NCI-H2081 (cell line): ENCODE measurements around the gene CABP7.
A peak's percentile ranks its signal among the peaks of the same experiment; 100 is the strongest.

Experiments
- DNase-seq, 2 experiments: peaks; one replicate each; lab custom pipeline; 2025; lab: John Stamatoyannopoulos, UW

The CABP7 gene

GRCh38 chr22:29719899-29720645 lies at the start of gene CABP7:
Gene CABP7 (plus strand): TSS chr22:29720003. CDS start chr22:29720425, 422 bp downstream.
- DNase-seq: no peak

- peak in 1 of 2 experiments; percentile 12 for DNase-seq
Measured at GRCh38 chr22:29670626-29671025, 49.2 kb upstream of the CABP7 start.

- no peak for DNase-seq
Measured at GRCh38 chr22:29673361-29674066, 46.3 kb upstream of the CABP7 start.

- no peak for DNase-seq
Measured at GRCh38 chr22:29674121-29674520, 45.7 kb upstream of the CABP7 start.

GRCh38 chr22:29679316-29679715 lies 40.5 kb upstream of the CABP7 start:
- DNase-seq: no peak

- DNase-seq: no peak
Measured at GRCh38 chr22:29683536-29683935, 36.3 kb upstream of the CABP7 start.

GRCh38 chr22:29684244-29684643 lies 35.6 kb upstream of the CABP7 start:
- no peak for DNase-seq

DNA sequence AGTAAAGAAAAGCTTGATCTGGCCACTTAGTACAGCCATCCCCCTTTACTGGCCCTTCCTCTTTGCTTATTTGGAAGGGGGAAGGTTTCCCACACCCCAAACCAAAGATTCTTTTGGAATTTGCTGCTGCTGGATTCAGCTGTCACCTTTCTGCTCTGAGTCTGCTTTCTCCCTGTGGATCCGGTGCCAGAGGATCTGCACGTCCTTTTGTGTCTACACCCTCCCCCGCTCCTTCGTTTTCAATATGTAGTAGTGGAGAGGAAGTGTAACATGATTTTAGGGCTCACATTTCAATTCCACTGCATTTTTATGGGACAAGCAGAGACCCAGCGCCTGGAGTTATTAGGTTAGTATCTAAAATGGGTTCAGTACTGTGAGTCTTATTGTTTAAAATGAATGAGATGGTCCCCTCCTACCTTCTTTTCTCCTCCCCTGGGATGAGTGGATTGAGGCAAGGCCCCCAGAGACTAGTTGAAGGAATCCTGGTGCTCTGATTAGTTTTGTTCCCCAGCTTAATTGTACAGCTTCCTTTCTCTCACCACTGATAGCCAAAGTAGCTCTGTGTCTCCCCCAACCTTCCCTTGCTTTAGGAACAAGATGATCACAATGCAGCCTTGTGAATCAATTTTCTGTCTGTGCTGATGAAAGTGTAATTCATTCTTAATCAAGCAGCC lies 30.5 kb upstream of the CABP7 start:
- no peak for DNase-seq

DNA sequence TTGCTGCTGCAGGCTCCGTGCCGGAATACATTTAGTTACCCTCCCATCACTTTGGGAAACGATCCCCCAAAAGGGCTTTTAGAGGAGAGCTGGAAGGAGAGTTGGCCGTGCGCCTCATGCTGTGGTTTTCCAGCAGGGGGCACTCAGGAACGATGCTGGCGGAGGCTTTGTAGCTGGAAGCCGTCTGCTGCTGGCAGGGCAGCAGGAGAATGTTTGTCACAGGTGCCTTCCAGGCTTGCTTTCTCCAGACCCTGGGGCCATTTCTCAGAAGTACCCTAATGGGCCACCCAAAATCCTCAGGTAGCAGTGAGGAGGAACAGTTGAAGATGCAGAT lies 30.0 kb upstream of the CABP7 start:
- DNase-seq: peak; percentile 55 to 70

- DNase-seq: no peak
Measured at GRCh38 chr22:29690476-29690875, 29.3 kb upstream of the CABP7 start.

- DNase-seq: peak; percentile 89 to 93
Measured at GRCh38 chr22:29691636-29692326, 28.0 kb upstream of the CABP7 start.

DNA sequence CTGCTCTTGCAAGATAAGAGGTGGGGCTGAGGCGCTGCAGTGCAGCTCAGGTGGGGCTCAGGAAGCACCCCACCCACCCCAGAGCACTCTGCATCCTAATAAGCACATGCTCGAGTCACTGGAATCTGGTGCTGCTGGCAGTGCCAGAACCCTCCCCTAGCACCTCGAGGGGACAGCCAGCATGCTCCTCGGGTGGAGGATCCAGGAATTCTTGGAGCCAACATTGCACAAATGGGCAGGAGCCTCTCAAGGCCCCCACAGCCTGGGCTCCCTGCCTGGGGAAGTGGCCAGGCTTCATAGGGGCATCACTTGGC lies 27.5 kb upstream of the CABP7 start:
- no peak for DNase-seq

- no peak for DNase-seq
Measured at GRCh38 chr22:29693161-29693560, 26.6 kb upstream of the CABP7 start.

- DNase-seq: no peak
Measured at GRCh38 chr22:29693671-29694070, 26.1 kb upstream of the CABP7 start.

DNA sequence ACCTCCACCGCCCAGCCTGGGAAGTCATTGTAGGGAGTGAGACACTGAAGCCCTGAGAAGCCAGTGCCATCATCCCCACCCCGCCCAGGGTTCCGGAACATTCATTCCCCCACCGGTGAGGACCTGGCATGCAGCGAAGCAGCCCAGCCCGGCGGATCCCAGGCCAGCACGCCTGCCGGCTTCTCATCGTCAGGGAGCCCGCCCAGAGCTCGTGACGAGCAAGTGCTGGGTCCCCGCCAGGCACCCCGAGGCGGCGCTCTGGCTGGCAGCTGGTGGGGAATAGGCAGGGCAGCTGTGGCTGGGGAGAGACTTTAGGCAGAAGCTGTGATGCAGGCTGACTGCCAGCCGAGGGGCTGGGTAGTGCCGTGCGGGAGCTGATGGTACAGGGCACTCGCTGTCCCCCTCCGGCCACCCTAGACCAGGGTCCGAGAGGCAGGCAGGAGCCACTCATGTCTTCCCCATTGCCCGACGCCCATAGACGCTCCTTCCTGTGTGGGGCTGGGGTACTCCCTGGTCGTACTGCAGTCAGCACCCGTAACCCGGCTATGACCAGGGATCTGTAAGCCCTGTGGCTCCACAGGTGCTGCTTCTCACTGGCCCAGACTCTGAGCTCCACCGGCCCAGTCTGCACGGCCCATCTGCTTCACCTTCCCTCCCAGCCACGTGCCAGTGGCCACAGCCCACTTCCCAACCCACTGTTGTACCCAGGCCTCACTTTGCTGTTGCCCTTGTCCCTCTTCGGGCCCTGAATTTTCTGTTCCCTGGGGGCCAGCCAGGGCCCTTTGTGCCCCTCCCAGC lies 24.5 kb upstream of the CABP7 start:
- peak; percentile 86 to 92 for DNase-seq

- DNase-seq: peak in 1 of 2 experiments; percentile 21
Measured at GRCh38 chr22:29697853-29698598, 21.8 kb upstream of the CABP7 start.

- peak; percentile 58 to 75 for DNase-seq
Measured at GRCh38 chr22:29700206-29700899, 19.4 kb upstream of the CABP7 start.

GRCh38 chr22:29700900-29701154 lies 19.0 kb upstream of the CABP7 start:
- peak in 1 of 2 experiments; percentile 90 for DNase-seq

DNA sequence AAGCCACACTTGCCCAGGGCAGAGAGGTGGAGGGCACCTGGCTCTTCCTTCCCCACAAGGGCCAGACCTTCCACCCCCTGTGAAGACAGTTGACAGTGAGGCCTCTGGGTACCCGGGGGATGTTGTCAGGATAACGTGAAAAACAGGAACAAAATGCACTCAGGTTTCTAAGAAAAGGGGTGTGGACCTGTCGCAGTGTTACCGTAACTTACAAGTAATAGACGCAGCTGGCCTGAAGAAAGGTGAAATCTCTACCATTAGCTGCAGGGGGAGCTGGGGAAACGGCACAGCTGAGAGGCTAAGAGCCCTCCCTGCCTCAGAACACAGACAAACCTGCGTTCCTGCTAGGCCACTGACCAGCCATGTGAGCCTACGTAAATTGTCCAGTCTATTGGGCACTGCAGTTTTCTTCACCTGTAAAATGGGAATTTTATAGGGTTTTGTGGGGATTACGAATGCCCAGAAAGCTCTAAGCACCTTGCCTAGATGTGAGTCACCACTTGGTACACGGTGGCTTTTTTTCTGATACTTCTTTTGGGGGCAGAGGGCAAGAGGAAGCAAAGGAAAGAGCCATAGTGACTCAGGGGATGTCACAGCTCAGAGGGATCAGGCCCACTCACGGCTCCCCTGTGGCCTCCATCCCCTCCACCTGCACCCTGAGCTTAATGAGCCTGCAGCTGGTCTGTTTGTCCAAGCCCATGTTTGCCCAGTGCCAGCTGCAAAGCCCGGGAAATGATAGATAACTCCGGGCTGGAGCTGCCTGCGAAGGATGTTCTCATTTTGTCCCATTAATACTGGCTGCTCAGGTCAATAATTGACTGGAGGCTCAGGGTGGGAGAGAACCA lies 18.4 kb upstream of the CABP7 start:
- peak; percentile 62 to 85 for DNase-seq
